Suppressor macrophage treated with lipopolysaccharide for 1 hour (primary cell): ENCODE data around the gene MLF2.
"Not testable (repeated sequence)": the region's sequence is repeated elsewhere in the genome, so short reads cannot be mapped to it uniquely, and the experiment has no call there.

Experiments
- DNase-seq, 3 donors: peaks; one replicate each; pipeline ENCODE4 v3.0.0-alpha.2; 2020 to 2022

MLF2 gene

DNA sequence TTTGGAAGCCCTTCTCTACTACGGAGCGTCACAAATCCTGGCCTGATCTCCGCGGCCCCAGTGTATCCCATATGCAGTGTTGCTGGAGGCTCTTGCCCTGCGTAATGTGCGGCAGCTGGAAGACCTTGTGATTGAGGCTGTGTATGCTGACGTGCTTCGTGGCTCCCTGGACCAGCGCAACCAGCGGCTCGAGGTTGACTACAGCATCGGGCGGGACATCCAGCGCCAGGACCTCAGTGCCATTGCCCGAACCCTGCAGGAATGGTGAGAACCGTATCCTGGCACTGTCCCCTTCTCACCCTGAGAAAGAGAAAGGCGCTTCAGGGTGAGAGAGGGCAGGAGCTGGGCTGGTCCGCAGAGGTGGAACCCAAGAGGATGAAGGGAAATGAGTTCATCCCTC lies 23.8 kb downstream of the MLF2 start:
- DNase-seq = no peak

DNA sequence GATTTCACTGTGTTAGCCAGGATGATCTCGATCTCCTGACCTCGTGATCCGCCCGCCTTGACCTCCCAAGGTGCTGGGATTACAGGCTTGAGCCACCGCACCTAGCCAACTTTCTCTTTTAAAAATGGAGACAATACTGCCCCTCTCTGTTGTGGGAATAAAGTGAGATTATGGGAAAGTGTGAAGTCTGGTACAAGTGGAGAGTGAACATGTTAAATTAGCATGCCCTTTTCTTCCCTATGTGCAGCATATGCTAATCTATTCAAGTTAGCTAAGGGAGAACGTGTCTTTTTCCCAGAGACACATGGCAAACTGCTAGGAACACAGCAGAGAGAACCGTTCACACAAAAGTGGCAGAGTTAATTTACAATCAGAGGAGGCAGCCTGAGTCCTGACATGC lies 27.6 kb downstream of the MLF2 start:
- DNase-seq = no peak

DNA sequence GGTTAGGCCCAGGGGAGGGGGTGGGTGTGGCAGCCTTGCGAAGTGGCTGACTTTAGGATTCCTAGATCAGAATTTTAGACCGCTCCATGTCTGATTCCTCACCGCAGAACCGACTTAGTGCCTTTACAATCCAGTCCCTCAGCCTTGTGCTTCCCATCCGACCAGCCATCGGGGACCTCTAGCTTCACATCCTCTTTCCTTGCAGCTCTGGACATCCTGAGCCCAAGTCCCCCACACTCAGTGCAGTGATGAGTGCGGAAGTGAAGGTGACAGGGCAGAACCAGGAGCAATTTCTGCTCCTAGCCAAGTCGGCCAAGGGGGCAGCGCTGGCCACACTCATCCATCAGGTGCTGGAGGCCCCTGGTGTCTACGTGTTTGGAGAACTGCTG lies 28.5 kb downstream of the MLF2 start:
- peak; percentile 44 to 57 (median 56) for DNase-seq

DNA sequence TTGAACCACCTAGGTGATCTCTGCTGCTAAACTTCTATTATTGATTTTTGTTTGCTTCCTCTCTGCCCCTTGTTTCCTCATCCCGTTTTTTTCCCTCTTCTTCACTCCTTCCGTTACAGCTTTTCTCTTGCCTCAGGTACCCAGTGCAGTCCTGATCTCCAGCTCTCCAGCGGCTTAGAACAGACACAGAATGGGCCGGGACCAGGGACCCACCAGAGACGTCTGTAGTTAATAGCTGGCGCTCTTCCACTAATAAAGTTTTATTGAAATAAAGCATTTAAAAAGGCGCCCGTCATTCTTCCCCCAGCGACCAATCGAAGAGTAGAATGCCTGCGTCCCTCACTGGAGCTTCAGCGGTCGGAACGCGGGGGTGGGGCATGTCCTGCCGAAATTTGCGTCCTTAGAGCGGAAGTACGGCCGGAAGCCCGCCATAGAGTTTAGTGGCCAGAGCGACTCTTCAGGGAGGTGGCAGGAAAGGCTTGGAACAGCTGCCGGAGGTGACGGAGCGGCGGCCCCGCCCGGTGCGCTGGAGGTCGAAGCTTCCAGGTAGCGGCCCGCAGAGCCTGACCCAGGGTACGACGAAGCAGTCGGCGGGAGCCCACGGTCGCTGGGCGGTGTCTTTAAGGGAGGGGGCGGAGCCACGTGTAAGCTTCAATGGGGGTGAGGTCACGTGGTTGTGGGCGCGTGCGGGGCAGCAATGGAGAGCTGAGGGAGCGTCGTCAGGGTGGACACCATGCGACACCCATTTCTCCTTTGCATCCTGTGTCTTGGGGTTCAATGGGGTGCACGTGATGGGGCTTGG lies 29.1 kb downstream of the MLF2 start, which contains the start of gene COPS7A:
TSS of gene COPS7A (plus strand) at position 440 of the 802 bp plus-strand sequence. CDS start 611 bp downstream, outside the sequence.
- peak; percentile 99 for DNase-seq

DNA sequence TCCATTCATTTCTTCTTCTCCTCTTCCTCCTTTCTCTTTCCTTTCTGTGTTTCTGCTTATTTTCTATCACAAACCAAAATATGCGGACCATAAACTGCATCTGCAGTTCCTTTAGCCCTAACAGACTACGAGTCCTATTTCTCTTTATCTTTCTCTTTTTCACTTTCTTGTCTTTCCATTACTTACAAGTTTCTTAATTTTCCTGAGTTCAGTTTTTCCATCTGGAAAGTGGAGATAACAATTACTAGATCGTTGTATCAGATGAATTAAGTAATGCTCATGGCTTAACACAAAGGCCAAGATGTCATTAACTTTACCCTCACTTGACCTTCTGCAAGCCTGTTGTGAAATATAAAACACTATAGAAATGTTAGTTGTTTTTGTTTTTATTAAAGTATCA lies 30.1 kb downstream of the MLF2 start:
- DNase-seq = no peak

DNA sequence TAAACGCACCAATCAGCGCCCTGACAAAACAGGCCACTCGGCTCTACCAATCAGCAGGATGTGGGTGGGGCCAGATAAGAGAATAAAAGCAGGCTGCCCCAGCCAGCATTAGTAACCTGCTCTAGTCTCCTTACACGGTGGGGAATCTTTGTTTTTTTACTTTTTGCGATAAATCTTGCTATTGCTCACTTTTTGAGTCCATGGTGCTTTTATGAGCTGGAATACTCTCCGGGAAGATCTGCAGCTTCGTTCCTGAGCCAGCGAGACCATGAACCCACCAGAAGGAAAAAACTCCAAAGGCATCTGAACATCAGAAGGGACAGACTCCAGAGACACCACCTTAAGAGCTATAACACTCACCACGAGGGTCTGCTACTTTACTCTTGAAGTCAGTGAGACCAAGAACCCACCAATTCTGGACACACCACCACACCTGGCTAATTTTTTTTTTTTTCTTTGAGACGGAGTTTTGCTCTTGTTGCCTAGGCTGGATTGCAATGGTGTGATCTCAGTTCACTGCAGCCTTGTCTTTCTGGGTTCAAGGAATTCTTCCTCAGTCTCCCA lies 36.0 kb downstream of the MLF2 start:
- DNase-seq = no peak

DNA sequence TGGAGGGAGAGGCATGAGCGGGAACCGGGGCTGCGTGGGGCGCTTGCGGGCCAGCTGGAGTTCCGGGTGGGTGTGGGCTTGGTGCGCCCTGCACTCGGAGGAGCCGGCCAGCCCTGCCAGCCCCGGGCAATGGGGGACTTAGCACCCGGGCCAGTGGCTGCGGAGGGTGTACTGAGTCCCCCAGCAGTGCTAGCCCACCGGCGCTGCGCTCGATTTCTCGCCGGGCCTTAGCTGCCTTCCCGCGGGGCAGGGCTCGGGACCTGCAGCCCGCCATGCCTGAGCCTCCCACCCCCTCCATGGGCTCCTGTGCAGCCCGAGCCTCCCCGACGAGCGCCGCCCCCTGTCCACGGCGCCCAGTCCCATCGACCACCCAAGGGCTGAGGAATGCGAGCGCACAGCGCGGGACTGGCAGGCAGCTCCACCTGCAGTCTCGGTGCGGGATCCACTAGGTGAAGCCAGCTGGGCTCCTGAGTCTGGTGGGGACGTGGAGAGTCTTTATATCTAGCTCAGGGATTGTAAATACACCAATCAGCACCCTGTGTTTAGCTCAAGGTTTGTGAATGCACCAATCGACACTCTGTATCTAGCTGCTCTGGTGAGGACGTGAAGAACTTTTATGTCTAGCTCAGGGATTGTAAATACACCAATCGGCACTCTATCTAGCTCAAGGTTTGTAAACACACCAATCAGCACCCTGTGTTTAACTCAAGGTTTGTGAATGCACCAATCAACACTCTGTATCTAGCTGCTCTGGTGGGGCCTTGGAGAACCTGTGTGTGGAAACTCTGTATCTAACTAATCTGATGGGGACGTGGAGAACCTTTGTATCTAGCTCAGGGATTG lies 36.7 kb downstream of the MLF2 start:
- DNase-seq = not testable (repeated sequence)

DNA sequence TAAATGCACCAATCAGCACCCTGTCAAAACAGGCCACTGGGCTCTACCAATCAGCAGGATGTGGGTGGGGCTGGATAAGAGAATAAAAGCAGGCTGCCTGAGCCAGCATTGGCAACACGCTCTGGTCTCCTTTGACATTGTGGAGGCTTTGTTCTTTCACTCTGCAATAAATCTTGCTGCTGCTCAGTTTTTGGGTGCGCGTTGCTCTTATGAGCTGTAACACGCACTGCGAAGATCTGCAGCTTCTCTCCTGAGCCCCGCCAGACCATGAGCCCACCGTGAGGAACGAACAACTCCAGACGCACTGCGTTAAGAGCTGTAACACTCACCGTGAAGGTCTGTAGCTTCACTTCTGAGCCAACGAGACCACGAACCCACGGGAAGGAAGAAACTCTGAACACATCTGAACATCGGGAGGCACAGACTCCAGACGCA lies 44.0 kb downstream of the MLF2 start:
- DNase-seq = no peak

DNA sequence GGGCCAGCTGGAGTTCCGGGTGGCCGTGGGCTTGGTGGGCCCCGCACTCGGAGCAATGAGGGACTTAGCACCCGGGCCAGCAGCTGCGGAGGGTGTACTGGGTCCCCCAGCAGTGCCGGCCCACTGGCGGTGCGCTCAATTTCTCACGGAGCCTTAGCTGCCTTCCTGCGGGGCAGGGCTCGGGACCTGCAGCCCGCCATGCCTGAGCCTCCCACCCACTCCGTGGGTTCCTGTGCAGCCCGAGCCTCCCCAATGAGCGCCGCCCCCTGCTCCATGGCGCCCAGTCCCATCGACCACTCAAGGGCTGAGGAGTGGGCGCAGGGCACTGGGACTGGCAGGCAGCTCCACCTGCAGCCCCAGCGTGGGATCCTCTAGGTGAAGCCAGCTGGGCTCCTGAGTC lies 44.6 kb downstream of the MLF2 start:
- DNase-seq = not testable (repeated sequence)

DNA sequence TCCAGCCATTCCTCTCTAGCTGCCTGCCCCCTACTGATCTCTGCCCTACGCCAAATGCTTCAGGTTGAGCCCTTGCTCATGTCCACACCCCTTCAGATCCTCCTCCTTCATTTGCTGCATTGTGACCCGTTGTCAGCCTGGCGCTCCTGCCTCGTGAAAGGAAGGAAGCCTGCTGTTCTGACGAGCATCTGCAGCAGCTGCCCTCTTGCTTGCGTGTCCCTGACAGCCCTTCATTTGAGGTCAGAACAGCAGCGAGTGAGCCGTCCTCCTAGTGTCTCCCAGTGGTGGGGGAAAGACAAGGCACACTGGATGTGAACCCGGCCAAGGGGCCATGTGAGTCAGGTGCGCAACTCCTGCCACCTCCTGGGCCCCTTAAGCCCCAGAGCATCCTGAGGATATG lies 49.3 kb downstream of the MLF2 start:
- peak in 2 of 3 donors; percentile 25 to 27 for DNase-seq

DNA sequence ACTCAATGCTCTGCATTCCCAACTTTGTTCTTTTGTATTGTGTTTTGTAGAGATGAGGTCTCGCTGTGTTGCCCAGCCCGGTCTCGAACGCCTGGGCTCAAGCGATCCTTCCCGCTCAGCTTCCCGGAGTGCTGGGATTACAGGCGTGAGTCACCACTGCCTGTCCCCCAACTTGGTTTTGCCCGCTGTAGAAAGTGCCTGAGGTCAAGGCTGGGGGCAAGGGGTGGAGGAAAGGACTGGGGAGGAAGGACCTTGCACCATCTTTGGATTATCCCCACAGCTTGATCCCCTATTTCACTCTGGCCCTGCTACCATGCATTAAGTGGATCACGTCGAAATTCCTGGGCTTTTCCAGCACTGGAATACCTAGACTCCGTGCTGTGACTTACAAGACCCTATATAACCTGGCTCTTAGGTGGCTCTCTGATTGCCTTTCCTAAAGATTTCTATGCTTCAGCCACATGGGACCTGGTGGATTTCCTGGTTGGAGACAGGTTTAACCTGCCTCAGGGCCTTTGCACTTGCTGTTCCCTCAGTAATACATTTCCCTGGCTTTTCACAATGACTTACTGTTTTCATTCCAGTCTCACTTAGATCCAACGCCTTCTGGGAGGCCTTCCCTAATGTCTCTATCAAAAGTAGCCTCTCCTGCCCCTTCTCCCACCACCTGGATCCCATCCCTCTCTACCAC lies 51.7 kb downstream of the MLF2 start:
- DNase-seq = no peak

DNA sequence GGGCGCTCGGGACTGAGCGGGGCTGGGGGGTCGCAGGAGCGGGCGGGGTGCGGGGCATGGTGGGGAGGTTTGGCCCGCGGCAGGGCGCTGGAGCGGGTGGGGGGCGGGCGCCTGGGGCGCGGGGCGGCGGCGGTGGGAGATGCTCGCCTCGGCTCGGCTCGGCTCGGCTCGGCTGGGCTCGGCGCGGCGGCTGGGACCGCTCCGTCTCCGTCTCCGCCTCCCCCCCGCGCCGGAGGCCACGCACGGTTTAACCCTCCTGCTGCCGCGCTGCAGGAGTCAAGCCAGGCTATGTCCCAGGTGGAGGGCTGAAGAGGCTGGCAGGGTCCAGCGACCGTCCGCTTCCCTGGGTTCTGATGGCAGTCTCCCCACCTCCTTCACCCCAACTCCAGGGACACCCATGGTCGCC lies 52.3 kb downstream of the MLF2 start, which contains the start of gene PIANP:
TSS of gene PIANP (minus strand) at position 170 of the 406 bp plus-strand sequence. CDS start 2,754 bp downstream, outside the sequence.
- DNase-seq = peak in 1 of 3 donors; percentile 31

DNA sequence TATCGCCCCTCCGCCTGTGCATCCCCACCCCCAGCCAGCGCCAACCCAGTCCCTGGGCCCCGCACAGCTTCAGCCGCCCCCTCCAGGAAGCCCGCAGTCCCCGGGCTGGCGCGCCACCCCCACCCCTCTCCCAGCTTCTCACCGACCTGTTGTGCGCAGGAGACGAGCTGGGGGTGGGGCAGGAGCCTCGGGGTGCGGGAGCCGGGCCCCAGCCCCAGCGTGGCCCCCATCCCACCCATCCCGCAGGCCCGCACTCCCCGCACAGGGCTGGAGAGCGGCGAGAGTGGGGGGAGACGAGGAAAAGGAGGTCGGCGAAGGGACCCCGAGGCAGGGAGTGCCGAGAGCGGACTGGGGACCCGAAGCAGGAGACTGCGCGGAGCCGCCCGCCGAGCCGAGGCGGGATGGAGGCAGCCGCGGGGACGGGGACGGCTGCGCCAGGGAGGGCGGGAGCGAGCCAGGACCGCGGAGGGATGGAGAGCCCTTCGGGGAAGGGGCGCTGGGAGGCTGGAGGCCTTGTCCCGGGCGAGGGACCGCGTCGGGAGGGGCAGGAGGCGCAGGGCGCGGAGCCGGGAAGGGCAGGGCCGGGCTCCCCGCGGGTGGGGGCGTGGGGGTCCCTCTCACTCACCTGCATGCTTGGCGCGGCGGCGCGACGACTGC lies 52.8 kb downstream of the MLF2 start:
- DNase-seq = peak in 1 of 3 donors; percentile 21

DNA sequence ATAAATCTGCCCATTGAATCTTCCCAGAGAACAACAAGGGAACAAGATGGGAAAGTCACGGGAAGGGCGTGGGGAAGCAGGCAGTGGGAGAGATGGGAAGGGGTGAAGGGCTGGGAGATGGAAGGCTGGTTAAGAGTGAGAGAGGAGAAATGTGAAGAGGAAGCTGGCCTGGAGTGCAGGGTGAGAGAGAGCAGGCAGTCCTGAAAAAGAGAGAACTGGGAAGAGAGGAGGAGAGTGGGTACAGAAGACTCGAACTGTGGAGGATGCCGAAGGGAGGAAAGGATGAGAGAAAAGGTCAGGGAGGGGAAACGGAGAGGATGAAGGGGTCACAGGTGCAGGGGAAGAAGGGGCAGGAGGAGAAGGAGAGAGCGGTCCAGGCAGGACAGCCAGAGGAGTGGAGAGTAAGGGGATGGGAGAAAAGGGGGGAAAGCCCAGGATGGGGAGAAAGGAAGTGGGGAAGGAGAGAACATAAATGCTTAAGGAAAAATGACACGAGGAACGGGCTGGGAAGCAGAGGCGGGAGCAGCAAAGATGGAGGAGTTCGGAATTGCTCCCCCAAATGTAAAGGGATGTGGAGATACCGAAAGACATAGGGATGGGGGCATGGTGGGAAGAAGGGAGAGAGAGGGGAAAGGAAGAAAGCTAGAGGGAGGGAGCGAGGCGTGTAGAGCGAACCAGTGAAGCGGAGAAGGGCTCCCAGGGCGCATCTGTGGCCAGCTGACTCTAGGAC lies 53.5 kb downstream of the MLF2 start:
- DNase-seq = no peak

DNA sequence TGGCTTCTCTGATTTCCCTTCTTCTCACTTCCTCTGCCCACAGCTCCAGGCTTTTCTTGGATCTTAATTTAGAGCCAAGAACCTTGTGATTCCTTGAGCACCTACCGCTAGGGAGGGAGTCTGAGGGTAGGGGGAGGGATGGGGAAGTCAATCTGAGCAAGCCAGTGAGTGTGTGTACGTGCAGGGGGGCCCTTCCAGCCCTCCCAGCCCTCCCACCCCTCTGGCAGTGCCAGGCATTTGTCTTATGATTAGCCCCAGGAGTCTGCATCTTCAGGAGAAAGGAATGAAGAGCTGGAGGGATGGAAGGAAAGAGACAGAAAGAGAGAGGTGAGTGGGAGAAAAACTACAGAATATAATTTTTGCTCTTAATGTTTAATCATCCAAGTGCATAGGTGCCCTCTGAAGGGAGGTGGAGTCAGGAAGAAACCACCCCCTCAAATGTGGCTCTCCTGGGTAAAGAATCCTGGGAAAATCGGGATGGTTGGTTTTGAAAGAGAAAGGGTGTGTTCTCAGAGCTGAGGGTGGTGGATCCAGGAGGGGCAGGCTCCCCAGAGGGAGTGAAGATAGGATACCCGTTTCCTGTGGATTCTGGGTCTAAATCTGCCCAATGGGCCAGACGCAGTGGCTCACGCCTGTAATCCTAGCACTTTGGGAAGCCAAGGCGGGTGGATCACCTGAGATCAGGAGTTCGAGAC lies 54.4 kb downstream of the MLF2 start:
- DNase-seq = no peak
